H1 (cell line): ENCODE results near the gene P4HB. TPM values are rescaled to one million over a fixed set of nuclear protein-coding genes. Genes with fewer than 3 reads are reported as not detected.

Experiments
- polyA plus RNA-seq, 7 experiments: library from polyadenylated mRNA; depleted of rRNA in 3 of 7; stranded (reverse) in 5 of 7; unstranded in 2 of 7; fragments of >200 nt in 5 of 7; fragments of 200-250 nt in 2 of 7; gene quantifications; 1 replicate in 5 of 7; 2 replicates in 1 of 7; 4 replicates in 1 of 7; pipeline versions ENCODE4 v1.2.1 to v1.2.3, GENCODE V29; 2011 to 2013; ENCODE audit warnings: missing spikeins in 2 of 7, mixed read lengths in 2 of 7
- total RNA-seq: library from RNA; stranded (reverse); fragmentation: NEBNext Ultra II Directional; extraction: Animal tissue kit (Norgen Biotek cat#: 25700); gene quantifications from 2 replicates; pipeline ENCODE4 v1.2.1, GENCODE V29; 2021
- TF ChIP-seq, protein P1 (sequence below): fragments of 300-600 bp; sonication (generic); IDR thresholded peaks from 2 replicates; pipeline ENCODE4 v1.7.1; 2012; ENCODE audit warnings: low read length, moderate library complexity, mild to moderate bottlenecking, inconsistent platforms; ENCODE audit not compliant: insufficient replicate concordance

Gene P4HB
- total and polyA plus RNA-seq, 2 of the 8 experiments (the other 6 are each of a cell fraction or from before 2014, with no cell fraction given) = 41.4 to 379 TPM

GRCh38 chr17:81906476-81907218 lies 46.3 kb upstream of the P4HB start (continued):
- TF ChIP-seq, protein P1, sequence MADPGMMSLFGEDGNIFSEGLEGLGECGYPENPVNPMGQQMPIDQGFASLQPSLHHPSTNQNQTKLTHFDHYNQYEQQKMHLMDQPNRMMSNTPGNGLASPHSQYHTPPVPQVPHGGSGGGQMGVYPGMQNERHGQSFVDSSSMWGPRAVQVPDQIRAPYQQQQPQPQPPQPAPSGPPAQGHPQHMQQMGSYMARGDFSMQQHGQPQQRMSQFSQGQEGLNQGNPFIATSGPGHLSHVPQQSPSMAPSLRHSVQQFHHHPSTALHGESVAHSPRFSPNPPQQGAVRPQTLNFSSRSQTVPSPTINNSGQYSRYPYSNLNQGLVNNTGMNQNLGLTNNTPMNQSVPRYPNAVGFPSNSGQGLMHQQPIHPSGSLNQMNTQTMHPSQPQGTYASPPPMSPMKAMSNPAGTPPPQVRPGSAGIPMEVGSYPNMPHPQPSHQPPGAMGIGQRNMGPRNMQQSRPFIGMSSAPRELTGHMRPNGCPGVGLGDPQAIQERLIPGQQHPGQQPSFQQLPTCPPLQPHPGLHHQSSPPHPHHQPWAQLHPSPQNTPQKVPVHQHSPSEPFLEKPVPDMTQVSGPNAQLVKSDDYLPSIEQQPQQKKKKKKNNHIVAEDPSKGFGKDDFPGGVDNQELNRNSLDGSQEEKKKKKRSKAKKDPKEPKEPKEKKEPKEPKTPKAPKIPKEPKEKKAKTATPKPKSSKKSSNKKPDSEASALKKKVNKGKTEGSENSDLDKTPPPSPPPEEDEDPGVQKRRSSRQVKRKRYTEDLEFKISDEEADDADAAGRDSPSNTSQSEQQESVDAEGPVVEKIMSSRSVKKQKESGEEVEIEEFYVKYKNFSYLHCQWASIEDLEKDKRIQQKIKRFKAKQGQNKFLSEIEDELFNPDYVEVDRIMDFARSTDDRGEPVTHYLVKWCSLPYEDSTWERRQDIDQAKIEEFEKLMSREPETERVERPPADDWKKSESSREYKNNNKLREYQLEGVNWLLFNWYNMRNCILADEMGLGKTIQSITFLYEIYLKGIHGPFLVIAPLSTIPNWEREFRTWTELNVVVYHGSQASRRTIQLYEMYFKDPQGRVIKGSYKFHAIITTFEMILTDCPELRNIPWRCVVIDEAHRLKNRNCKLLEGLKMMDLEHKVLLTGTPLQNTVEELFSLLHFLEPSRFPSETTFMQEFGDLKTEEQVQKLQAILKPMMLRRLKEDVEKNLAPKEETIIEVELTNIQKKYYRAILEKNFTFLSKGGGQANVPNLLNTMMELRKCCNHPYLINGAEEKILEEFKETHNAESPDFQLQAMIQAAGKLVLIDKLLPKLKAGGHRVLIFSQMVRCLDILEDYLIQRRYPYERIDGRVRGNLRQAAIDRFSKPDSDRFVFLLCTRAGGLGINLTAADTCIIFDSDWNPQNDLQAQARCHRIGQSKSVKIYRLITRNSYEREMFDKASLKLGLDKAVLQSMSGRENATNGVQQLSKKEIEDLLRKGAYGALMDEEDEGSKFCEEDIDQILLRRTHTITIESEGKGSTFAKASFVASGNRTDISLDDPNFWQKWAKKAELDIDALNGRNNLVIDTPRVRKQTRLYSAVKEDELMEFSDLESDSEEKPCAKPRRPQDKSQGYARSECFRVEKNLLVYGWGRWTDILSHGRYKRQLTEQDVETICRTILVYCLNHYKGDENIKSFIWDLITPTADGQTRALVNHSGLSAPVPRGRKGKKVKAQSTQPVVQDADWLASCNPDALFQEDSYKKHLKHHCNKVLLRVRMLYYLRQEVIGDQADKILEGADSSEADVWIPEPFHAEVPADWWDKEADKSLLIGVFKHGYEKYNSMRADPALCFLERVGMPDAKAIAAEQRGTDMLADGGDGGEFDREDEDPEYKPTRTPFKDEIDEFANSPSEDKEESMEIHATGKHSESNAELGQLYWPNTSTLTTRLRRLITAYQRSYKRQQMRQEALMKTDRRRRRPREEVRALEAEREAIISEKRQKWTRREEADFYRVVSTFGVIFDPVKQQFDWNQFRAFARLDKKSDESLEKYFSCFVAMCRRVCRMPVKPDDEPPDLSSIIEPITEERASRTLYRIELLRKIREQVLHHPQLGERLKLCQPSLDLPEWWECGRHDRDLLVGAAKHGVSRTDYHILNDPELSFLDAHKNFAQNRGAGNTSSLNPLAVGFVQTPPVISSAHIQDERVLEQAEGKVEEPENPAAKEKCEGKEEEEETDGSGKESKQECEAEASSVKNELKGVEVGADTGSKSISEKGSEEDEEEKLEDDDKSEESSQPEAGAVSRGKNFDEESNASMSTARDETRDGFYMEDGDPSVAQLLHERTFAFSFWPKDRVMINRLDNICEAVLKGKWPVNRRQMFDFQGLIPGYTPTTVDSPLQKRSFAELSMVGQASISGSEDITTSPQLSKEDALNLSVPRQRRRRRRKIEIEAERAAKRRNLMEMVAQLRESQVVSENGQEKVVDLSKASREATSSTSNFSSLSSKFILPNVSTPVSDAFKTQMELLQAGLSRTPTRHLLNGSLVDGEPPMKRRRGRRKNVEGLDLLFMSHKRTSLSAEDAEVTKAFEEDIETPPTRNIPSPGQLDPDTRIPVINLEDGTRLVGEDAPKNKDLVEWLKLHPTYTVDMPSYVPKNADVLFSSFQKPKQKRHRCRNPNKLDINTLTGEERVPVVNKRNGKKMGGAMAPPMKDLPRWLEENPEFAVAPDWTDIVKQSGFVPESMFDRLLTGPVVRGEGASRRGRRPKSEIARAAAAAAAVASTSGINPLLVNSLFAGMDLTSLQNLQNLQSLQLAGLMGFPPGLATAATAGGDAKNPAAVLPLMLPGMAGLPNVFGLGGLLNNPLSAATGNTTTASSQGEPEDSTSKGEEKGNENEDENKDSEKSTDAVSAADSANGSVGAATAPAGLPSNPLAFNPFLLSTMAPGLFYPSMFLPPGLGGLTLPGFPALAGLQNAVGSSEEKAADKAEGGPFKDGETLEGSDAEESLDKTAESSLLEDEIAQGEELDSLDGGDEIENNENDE = no peak
